Activated CD4-positive, alpha-beta T cell treated with anti-CD3 and anti-CD28 coated beads, Interleukin-2, amount 50 U/mL, for 24 hours (primary cell): ENCODE measurements around the gene TMEM132A.

ENCODE experiments used
- DNase-seq, 2 donors: peaks; one replicate each; pipeline ENCODE4 v3.0.0-alpha.2; 2020; ENCODE audit warnings: low read depth in 1 of 2, low spot score in 1 of 2

Gene TMEM132A

DNA sequence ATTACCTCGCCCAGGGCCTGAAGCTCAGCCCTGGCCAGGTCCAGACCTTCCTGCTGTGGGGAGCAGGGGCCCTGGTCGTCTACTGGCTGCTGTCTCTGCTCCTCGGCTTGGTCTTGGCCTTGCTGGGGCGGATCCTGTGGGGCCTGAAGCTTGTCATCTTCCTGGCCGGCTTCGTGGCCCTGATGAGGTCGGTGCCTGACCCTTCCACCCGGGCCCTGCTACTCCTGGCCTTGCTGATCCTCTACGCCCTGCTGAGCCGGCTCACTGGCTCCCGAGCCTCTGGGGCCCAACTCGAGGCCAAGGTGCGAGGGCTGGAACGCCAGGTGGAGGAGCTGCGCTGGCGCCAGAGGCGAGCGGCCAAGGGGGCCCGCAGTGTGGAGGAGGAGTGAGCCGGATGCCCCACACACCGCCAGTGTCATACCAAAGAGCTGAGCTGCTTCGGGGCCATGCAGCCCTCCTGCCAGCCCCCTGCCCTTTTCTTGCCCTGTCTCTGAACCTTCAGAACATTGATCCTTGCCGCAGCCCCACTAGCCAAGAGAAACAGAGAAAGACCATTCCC, 2.4 kb upstream of the TMEM132A start:
- no peak for DNase-seq

GRCh38 chr11:60922906-60923305, 1.4 kb upstream of the TMEM132A start:
- no peak for DNase-seq

GRCh38 chr11:60923326-60923725, 934 bp upstream of the TMEM132A start:
- DNase-seq, result no peak

DNA sequence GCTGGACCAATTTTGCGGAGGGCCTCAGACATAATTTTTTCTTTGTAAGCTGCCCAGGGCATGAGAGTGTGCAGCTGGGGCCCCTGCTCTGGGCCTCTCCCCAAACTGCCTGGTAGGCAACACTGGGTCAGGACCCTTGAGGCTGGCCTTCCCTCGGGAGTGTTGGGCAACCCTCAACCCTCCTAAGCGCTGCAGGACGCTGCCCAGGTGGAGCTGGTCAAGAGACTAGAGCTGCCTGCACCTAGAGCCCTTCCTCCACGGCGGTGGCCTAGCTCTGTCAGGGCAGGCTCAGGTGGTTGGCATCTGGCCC, 505 bp upstream of the TMEM132A start:
- no peak for DNase-seq

DNA sequence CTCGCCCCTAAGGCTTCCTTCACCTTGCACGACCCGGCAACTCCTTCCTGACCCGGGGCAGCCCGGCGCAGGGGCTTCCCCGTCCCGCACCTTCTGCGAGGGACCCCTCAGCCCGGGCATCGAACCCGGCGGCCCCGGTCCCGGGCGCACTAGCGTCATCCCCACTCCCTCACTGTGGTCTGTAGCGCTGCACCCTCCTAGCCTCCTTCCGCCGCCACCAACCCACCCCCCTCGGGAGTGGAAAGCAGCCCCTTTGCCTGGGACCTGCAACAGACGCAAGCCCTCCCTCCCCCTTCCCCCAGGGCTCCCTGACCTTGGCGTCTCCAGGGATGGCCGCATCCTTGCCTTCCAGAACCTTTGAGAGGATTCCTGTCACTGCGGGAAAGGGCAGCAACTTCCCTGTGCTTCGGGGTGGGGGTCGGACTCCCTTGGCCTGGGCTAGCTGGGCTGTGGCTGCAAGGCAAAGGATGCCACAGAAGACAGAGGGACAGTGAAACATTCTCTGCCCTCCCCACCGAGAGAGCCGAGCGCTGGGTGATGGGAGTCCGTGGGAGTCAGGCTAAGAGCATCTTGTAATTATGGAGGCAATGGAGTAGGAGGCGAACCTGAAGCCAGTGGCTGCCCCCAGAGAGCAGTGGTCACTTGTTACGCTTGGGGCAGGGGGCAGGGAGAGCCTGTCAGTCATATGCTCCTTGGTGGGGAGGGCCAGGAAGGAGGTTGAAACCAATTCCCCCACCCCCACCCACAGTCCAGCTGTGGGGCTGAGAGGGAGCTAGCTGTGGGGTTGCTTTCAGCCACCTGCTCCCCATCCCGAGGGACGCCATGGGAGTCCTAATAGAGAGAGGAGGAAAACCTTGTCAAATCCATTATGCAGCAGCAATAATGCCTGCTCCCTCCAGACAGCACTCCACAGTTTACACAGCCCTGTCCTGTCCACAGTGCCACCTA, 920 bp downstream of the TMEM132A start:
- DNase-seq, result no peak

- no peak for DNase-seq
These were observed 1.6 kb downstream of the TMEM132A start for GRCh38 chr11:60925868-60926267.

- no peak for DNase-seq
These were observed 2.2 kb downstream of the TMEM132A start for GRCh38 chr11:60926500-60926899.

DNA sequence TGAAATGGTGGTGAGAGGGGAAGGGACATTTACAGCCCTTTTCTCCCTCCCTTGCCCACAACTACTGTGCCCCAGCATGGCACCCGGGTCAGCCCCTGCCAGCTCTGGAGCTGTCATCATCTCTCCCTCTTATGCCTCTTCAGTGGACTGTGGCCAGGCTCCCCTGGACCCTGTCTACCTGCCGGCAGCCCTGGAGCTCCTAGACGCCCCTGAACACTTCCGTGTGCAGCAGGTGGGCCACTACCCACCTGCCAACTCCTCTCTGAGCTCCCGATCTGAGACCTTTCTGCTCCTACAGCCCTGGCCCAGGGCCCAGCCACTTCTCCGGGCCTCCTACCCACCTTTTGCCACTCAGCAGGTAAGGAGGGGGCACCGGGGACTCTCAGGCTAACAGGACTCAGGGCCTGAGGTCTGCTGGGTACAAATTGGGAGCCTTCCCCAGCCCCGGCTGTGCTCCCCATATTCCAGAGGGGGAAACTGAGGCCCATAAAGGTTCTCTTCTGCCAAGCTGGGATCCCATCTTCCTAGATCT, 2.9 kb downstream of the TMEM132A start:
- no peak for DNase-seq

DNA sequence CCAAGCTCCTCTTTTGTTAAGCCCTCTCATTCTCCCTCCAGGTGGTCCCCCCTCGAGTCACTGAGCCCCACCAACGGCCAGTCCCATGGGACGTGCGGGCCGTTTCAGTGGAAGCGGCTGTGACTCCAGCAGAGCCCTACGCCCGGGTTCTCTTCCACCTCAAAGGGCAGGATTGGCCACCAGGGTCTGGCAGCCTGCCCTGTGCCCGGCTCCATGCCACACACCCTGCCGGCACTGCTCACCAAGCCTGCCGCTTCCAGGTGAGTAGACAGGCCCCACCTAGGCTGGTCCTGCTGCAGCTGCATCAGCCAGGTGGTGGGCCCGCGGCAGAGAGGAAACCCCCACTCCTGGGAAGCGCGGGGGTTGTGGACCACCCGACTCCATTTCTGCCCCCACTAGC, 3.3 kb downstream of the TMEM132A start:
- no peak for DNase-seq

GRCh38 chr11:60928563-60929001, 4.3 kb downstream of the TMEM132A start:
- no peak for DNase-seq

DNA sequence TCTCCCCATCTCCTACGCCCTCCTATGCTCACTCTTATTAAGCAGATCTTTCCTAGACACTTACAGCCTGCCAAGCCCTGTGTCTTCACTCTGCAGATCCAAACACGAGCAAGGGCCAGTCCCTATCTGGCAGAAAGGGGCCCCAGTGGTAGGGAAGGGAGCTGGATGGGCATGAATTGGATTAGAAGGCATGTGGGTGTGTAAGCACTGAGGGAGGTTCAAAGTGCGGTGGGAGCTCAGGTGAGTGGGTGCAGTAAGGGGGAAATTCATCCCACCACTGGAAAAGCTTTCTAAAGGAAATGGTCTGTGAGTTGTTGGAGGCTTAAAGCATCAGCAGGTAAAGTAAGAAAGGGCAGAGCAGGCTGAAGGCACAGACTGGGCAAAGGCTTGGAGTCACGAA, 5.5 kb downstream of the TMEM132A start:
- DNase-seq, result no peak

DNA sequence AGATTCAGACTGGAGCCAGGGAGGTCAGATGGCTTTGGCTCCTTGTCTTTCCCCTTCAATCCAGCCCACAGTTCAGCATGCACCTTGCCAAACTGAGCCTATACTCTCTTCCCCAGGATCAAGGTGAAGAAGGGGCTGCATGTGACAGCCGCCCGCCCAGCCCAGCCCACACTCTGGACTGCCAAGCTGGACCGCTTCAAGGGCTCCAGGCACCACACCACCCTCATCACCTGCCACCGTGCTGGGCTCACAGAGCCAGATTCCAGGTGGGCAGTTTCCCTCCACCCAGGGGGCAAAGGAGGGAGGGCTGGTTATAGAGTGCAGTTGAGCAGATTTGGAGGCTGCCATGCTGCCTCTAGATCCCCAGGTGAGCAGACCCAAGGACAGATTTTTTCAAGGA, 6.1 kb downstream of the TMEM132A start:
- no peak for DNase-seq

DNA sequence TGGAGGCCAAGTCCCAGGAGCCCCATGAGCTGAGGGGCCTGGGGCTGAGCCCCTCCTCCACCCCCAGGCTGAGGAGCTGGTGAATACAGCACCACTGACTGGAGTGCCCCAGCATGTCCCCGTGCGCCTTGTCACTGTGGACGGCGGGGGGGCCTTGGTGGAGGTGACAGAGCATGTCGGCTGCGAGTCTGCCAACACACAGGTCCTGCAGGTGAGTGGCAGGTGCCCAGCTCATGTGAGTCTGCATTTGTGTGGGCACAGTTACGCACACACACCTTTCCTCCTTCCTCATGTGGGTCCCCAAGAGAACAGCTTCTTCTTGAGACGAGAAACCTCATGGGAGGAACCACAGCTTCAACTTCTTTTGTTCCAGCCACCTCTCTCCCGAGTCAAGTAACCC, 7.7 kb downstream of the TMEM132A start:
- no peak for DNase-seq

GRCh38 chr11:60932605-60933356, 8.5 kb downstream of the TMEM132A start:
- DNase-seq, result no peak

- no peak for DNase-seq
These were observed 9.3 kb downstream of the TMEM132A start for GRCh38 chr11:60933416-60934123.

- no peak for DNase-seq
These were observed 10.0 kb downstream of the TMEM132A start for GRCh38 chr11:60934124-60934789.

GRCh38 chr11:60934790-60935605, 10.7 kb downstream of the TMEM132A start:
- DNase-seq, result no peak

- no peak for DNase-seq
These were observed 11.6 kb downstream of the TMEM132A start for GRCh38 chr11:60935676-60936442.
